ENCODE data around the gene SIRT7.
A peak's percentile ranks its signal among the peaks of the same experiment; 100 is the strongest.

The SIRT7 gene

DNA sequence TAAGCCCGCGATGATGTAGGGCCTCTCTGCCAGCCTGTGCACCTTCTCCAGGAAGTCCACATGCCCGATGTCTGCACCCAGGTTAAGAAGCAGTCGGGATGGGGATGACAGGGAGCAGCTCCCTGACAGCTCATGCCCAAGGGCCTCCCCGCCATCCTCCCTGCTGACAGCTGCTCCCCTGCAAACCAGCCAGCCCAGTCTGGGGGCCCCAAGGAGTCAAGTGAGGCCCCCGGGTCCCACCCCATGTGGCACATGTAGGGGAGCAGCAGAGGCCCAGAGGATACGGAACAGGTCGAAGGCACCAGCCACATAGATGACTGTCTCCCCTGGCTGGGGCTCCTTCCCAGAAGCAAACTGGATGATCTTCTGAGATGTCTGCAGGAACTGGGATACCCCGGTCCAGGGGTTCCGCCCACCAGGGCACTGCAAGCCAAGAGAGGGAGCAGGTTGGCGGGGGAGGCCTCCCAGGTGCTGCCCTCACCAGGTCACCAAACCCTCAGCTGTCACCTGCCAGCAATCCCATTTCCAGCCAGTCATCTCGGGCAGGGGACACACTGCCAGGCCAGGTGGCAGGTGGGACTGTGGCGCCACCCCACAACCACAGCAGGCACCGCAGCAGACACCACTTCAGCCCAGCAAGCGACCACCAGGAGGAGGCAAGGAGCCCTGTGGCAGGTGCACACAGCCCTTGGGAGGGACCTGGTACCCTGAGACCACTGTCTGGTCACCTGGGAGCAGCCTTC is 11.3 kb downstream of the SIRT7 start:
- TF ChIP-seq PAX5 (IDR thresholded peaks at IDR 0.05; ENCODE audit: insufficient read depth, low read length, severe bottlenecking) (no peak), POU2F2 (IDR thresholded peaks at IDR 0.05; ENCODE audit: low read depth, low read length) (no peak), POLR2AphosphoS5 (IDR thresholded peaks at IDR 0.05; ENCODE audit: low read depth, low read length) (no peak), POLR2A (IDR thresholded peaks at IDR 0.05; ENCODE audit: low read depth, low read length) (no peak), TAF1 (IDR thresholded peaks at IDR 0.05; ENCODE audit: low read depth, low read length) (no peak), SPI1 (IDR thresholded peaks at IDR 0.05; ENCODE audit: low read depth, low read length) (no peak)
- DNase-seq (ENCODE audit: insufficient read length, low spot score), result no peak
- no peak for FAIRE-seq

- no peak for FAIRE-seq
- DNase-seq (ENCODE audit: insufficient read length, low spot score), result no peak
- no peak for TF ChIP-seq TAF1 (IDR thresholded peaks at IDR 0.05; ENCODE audit: low read depth, low read length)
- no peak for TF ChIP-seq POLR2AphosphoS5 (IDR thresholded peaks at IDR 0.05; ENCODE audit: low read depth, low read length)
- TF ChIP-seq SPI1 (IDR thresholded peaks at IDR 0.05; ENCODE audit: low read depth, low read length), result no peak
- no peak for TF ChIP-seq PAX5 (IDR thresholded peaks at IDR 0.05; ENCODE audit: insufficient read depth, low read length, severe bottlenecking)
- no peak for TF ChIP-seq POLR2A (IDR thresholded peaks at IDR 0.05; ENCODE audit: low read depth, low read length)
- TF ChIP-seq POU2F2 (IDR thresholded peaks at IDR 0.05; ENCODE audit: low read depth, low read length), result no peak
Observed at GRCh38 chr17:81905993-81906392, 12.0 kb downstream of the SIRT7 start.

DNA sequence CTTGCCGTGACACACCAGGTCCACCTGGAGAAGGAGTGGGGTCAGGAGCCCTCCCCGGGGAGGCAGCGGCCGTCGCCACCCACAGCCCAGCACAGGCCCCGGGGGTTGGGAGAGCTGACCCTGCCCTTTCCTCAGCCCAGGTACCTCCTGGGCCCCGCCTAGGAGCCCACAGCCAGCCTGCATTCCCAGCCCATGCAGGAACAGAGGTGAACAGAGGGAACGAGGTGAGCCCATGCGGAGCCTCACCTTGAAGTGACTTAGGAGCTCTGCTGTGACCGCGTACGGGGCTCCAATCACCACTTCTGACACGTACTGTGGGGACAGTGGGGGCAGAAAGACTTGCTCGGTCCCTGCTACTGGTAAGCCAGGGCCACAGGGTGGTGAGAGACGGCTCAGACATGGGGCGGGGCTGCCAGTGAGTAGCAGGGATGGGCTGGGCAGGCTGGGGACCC is 12.5 kb downstream of the SIRT7 start:
- TF ChIP-seq POLR2A (IDR thresholded peaks at IDR 0.05; ENCODE audit: low read depth, low read length) (no peak), POLR2AphosphoS5 (IDR thresholded peaks at IDR 0.05; ENCODE audit: low read depth, low read length) (no peak), POU2F2 (IDR thresholded peaks at IDR 0.05; ENCODE audit: low read depth, low read length) (no peak), SPI1 (IDR thresholded peaks at IDR 0.05; ENCODE audit: low read depth, low read length) (no peak), PAX5 (IDR thresholded peaks at IDR 0.05; ENCODE audit: insufficient read depth, low read length, severe bottlenecking) (no peak), TAF1 (IDR thresholded peaks at IDR 0.05; ENCODE audit: low read depth, low read length) (no peak)
- FAIRE-seq (no peak), DNase-seq (ENCODE audit: insufficient read length, low spot score) (no peak)

- DNase-seq (ENCODE audit: insufficient read length, low spot score) (no peak), FAIRE-seq (no peak)
- TF ChIP-seq POU2F2 (IDR thresholded peaks at IDR 0.05; ENCODE audit: low read depth, low read length) (no peak), SPI1 (IDR thresholded peaks at IDR 0.05; ENCODE audit: low read depth, low read length) (no peak), POLR2A (IDR thresholded peaks at IDR 0.05; ENCODE audit: low read depth, low read length) (no peak), POLR2AphosphoS5 (IDR thresholded peaks at IDR 0.05; ENCODE audit: low read depth, low read length) (no peak)
Observed at GRCh38 chr17:81904600-81905423, 13.2 kb downstream of the SIRT7 start.

GRCh38 chr17:81903896-81904599 is 13.9 kb downstream of the SIRT7 start:
- FAIRE-seq (no peak), DNase-seq (ENCODE audit: insufficient read length, low spot score) (no peak)
- TF ChIP-seq POLR2A (IDR thresholded peaks at IDR 0.05; ENCODE audit: low read depth, low read length), result no peak
- TF ChIP-seq POLR2AphosphoS5 (IDR thresholded peaks at IDR 0.05; ENCODE audit: low read depth, low read length), result no peak
- no peak for TF ChIP-seq TAF1 (IDR thresholded peaks at IDR 0.05; ENCODE audit: low read depth, low read length)
- no peak for TF ChIP-seq POU2F2 (IDR thresholded peaks at IDR 0.05; ENCODE audit: low read depth, low read length)
- TF ChIP-seq SPI1 (IDR thresholded peaks at IDR 0.05; ENCODE audit: low read depth, low read length), result no peak
- no peak for TF ChIP-seq PAX5 (IDR thresholded peaks at IDR 0.05; ENCODE audit: insufficient read depth, low read length, severe bottlenecking)

DNA sequence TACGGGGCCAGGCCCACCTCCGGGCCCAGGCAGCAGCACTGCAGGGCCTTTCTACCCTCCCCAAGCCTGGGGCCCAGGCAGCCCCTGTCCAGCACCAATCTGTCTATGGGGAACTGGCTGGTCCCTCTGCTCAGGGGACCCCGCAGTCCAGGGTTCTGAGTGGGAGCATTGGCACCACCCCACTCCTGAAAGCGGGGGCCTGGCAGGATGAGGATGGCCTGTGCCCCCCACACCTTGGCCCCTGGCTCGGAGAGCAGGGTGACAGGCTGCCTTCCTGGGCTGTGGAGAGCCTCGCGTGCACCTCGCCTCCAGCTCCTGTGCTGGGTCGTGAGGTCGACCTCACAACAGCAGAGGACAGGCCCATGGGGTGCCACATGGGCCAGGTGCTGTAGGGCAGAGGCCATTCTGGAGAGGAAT is 14.6 kb downstream of the SIRT7 start:
- no peak for TF ChIP-seq POU2F2 (IDR thresholded peaks at IDR 0.05; ENCODE audit: low read depth, low read length)
- TF ChIP-seq TAF1 (IDR thresholded peaks at IDR 0.05; ENCODE audit: low read depth, low read length), result no peak
- no peak for TF ChIP-seq SPI1 (IDR thresholded peaks at IDR 0.05; ENCODE audit: low read depth, low read length)
- DNase-seq (ENCODE audit: insufficient read length, low spot score) (no peak), FAIRE-seq (no peak)

DNA sequence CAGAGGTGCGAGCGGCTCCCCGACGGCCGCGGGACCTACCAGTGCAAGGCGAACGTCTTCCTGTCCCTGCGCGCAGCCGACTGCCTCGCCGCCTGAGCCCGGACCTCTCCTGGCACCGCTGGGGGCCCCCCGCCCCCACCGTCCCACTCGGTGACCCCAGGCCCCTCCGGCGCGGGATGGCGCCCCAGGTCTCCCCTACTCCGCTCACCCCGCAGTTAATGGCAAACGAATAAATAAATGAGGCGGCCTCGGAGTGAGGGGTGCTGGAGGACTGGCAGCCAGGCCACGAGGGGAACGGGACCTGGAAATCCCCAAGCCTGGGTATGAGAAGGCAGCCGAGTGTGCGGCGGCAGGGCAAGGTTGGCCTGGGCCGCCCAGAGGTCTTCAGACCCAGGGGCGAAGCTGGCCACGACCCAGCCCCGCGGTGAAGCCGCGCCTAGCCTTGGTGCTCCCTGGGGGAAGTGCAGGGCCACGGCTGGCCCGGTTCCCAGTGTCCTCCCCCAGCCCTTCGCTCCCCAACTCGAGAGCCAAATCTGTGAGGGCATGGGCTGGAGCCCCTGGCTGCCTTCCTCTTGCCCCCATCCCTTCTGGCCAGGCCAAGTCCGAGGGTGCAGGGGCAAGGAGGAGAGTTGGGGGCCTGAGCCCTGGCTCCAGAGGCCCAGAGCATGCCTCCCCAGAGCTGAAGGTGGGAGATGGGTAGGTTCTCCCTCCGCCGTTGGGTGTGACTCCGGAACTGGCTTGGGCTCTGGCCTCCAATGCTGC is 15.1 kb downstream of the SIRT7 start:
- DNase-seq (ENCODE audit: insufficient read length, low spot score) (no peak), FAIRE-seq (no peak)
- TF ChIP-seq PAX5 (IDR thresholded peaks at IDR 0.05; ENCODE audit: insufficient read depth, low read length, severe bottlenecking) (no peak), POU2F2 (IDR thresholded peaks at IDR 0.05; ENCODE audit: low read depth, low read length) (no peak), TAF1 (IDR thresholded peaks at IDR 0.05; ENCODE audit: low read depth, low read length) (no peak), SPI1 (IDR thresholded peaks at IDR 0.05; ENCODE audit: low read depth, low read length) (no peak), POLR2A (IDR thresholded peaks at IDR 0.05; ENCODE audit: low read depth, low read length) (no peak), POLR2AphosphoS5 (IDR thresholded peaks at IDR 0.05; ENCODE audit: low read depth, low read length) (no peak)

GRCh38 chr17:81902023-81902652 is 15.8 kb downstream of the SIRT7 start, which contains the start of gene NPB:
Gene NPB, plus strand, starts transcription at chr17:81902238. Its CDS starts 40 bp downstream, at chr17:81902278.
- FAIRE-seq, result peak; percentile 26
- DNase-seq (ENCODE audit: insufficient read length, low spot score), result no peak

More at GRCh38 chr17:81902023-81902652, 15.8 kb downstream of the SIRT7 start, which contains the start of gene NPB:
- TF ChIP-seq POU2F2 (IDR thresholded peaks at IDR 0.05; ENCODE audit: low read depth, low read length) (no peak), PAX5 (IDR thresholded peaks at IDR 0.05; ENCODE audit: insufficient read depth, low read length, severe bottlenecking) (no peak), POLR2A (IDR thresholded peaks at IDR 0.05; ENCODE audit: low read depth, low read length) (no peak), POLR2AphosphoS5 (IDR thresholded peaks at IDR 0.05; ENCODE audit: low read depth, low read length) (no peak), SPI1 (IDR thresholded peaks at IDR 0.05; ENCODE audit: low read depth, low read length) (no peak), TAF1 (IDR thresholded peaks at IDR 0.05; ENCODE audit: low read depth, low read length) (no peak)

Measured in GM12891 (cell line).